Stimulated activated CD4-positive, alpha-beta T cell treated with anti-CD3 and anti-CD28 coated beads, Interleukin-15, amount 100 ng/mL, for 1 hour (primary cell): ENCODE results near the gene TMCO6.
A peak's percentile ranks its signal among the peaks of the same experiment; 100 is the strongest.
"Not testable (repeated sequence)": the region's sequence is repeated elsewhere in the genome, so short reads cannot be mapped to it uniquely, and the experiment has no call there.

Experiments
- DNase-seq, 2 donors: peaks; one replicate each; pipeline ENCODE4 v3.0.0-alpha.2; 2020; ENCODE audit warnings: low read depth in 1 of 2, low spot score in 1 of 2

The TMCO6 gene

DNA sequence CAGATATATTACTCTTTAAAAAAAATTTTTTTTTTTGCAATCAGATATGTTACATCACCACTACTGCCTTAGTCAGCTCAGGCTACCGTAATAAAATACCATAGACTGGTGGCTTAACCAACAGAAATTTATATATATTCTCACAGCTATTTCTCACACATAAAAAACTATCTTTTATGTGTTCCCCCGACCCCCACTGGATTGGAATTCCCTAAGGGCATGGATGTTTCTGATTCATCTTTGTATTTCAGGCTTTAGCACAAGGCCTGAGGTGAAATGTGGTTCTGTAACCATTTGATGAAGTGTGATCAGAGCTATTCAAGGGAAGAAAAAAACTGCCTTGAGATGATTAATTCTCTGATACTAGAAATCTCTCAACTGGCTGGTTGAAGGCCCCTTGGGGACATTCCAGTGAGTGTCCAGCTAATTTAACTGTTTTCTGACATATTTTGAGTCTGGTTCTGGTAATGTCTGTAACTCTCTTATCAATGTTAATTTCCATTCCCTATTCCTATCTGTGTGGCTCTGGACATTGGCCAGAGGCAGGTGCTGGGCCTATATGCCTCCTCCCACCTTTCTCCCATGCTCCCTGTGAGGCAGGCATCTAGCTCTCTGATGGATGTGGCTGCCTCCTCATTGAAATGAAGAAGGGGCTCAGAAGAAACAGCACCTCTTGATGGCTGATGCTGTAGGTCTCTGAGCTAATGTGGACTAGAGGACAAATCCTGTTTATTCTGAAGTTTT, 8.8 kb upstream of the TMCO6 start:
- DNase-seq, result no peak

- DNase-seq, result no peak
Observed at GRCh38 chr5:140631036-140631417, 8.2 kb upstream of the TMCO6 start.

GRCh38 chr5:140631831-140632365, 7.4 kb upstream of the TMCO6 start:
- peak in 1 of 2 donors; percentile 8 for DNase-seq

DNA sequence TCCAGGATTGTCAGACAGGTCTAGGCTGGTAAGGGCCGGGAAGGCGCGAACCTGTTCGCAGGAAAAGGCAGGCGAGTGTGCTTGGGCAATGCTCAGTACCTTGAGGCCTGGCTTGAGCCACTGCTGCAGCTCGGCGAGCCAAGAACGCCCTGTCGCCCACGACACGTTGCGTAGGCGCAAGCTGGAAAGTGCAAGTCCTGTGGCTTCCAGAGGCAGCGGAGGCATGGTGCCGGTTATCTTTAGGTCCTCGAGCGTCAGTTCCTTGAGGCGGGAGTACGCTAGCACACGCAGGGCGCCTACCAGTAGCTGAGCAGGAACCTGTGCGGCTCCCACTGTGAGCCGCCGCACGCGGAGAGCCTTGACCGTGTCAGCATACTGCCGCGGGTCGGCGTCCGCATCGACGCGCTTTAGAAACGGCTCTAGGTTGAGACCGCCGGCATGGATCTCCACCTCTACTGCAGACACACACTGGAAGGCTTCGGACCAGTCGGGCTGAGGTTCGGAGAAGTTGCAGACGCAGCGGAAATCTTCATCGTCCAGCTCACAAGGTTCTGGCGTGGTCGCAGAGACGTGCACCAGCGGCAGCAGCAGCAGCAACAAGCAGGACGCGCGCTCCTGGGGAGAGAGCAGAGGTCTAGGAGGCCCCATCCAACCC, 6.8 kb upstream of the TMCO6 start:
- DNase-seq, result peak in 1 of 2 donors; percentile 31

GRCh38 chr5:140633021-140633471, 6.2 kb upstream of the TMCO6 start, which contains the start of gene CD14:
Gene CD14 (minus strand): TSS chr5:140633175. CDS start chr5:140633071, 104 bp downstream.
- DNase-seq, result no peak

- no peak for DNase-seq
Observed at GRCh38 chr5:140633501-140633900, 5.8 kb upstream of the TMCO6 start.

DNA sequence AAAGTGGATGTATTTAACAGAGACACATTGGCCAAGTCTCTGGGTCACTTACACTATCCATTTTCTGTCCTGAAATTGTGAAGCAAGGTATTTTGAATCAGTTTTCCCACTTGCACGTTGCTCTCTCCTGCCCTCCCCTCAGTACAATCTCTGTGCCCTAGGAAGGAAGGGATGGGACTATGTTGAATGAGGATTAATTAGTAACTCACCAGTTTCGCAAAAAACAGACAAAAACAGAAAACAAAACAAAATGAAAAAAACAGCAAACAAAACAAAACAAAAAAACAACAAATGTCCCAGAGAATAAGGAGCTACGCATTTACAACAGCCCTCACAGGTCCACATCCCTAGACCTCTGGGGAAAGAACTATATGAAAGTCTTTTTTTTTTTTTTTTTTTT, 5.1 kb upstream of the TMCO6 start:
- no peak for DNase-seq

DNA sequence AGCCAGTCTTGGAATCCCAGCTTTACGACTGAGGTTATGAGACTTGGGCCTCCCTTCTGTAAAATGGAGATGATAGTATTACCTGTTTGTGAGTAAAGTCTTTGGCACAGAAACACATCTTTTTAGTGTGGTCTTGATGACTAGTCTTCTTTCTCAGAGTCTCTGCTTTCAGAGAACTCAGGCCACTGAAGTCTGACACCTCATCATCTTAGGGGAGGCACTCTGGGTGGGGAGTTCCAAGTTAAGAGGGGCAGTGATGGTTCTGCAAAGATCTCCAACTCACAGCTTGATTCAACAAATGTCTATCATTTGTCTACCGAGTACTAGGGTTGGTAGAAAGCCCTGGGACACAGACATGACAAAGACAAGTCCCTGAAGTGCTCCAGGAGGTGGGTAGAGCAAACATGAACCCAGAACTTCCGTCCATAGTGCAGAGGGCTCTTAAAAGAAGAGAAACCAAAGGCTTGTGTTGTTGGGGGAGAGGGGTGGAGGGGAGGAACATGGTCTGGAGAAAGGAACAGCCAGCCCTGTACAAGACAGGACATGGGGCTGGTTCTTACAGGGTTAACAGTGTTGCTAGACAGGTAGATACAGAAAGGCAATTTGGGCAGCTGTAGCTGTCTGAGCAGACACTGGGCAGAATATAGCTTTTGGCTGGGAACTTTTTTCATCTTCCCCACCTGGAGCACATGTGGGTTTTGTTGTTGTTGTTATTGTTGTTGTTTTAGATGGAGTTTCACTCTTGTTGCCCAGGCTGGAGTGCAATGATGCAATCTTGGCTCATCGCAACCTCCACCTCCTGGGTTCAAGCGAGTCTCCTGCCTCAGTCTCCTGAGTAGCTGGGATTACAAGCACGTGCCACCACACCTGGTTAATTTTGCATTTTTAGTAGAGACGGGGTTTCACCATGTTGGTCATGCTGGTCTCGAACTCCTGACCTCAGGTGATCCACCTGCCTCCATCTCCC, 3.7 kb upstream of the TMCO6 start:
- no peak for DNase-seq

- DNase-seq, result no peak
Observed at GRCh38 chr5:140637371-140638100, 1.7 kb upstream of the TMCO6 start.

DNA sequence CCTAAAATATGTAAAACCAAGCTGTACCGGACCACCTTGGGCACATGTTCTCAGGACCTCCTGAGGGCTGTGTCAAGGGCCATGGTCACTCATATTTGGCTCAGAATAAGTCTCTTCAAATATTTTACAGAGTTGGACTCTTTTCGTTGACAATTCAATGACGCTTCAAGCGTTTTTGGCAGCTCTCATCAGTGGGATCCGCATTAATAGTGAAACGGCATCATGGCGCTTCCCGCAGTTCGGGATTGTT, 428 bp upstream of the TMCO6 start:
- DNase-seq, result not testable (repeated sequence)

DNA sequence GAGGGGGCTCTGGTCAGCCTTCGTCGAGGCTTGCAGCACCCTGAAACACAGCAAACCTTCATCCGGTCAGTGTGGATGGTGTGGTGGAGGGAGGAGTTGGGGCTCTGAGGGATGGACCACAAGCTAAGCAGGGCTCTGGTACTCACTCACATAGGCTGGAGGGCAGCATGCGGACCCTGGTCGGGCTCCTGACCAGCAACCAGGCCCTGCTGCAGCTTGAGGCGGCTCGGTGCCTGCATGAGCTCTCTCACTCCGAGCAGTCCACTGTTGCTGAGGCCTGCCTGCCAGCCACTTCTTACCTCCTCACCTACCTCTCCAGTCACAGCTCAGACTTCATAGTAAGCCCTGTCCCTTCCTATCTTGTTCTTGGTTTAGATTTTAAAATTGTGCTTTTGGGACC, 2.5 kb downstream of the TMCO6 start:
- no peak for DNase-seq

DNA sequence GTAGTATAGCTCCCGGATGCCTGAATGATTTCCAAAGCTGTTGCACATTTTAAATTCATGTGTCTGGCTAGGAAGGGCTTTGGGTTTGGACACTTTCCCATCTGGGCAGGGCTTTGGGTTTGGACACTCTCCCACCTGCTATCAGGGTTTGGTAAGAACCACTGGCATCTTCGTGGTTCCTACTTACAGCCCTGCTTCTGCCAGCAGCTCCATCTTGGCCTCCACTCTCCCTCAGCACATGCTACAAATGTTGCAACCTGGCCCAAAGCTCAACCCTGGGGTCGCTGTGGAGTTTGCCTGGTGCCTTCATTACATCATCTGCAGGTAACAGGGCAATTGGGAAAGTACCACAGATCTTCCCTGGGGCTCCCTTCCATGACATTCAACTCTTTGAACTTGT, 3.5 kb downstream of the TMCO6 start:
- DNase-seq, result no peak

DNA sequence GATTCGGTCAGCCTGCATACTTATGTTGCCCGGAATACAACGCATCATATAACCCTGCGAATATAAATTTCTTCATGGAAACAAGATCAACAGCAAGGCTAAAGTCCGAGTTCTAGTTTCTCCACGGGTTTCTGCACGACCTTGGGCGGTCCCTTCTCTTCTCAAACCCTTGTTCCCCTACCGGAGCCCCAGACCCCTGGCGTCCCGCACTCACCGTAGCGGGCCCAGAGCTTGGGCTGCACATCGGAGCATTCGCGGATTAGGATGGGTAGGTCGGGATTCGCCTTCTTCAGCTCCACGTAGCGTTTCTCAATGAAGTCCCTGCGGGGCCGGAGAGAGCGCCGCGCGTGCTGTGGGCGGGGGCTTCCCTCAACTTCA, 7.8 kb downstream of the TMCO6 start:
- no peak for DNase-seq

DNA sequence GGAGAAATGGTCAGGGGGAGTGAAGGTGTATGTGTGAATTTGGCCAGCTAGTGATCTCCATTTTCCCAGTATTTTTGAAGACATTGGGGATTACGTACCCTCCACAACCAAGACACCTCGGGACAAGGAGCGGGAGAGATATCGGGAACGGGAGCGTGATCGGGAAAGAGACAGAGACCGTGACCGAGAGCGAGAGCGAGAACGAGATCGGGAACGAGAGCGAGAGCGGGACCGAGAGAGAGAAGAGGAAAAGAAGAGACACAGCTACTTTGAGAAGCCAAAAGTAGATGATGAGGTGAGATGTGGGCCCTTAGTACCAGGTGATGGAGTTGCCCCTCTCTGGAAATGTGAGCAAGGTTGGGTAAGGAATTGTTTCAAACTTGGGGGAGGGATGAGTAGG, 19.6 kb downstream of the TMCO6 start:
- no peak for DNase-seq

- not testable (repeated sequence) for DNase-seq
Observed at GRCh38 chr5:140660371-140660770, 21.1 kb downstream of the TMCO6 start.

DNA sequence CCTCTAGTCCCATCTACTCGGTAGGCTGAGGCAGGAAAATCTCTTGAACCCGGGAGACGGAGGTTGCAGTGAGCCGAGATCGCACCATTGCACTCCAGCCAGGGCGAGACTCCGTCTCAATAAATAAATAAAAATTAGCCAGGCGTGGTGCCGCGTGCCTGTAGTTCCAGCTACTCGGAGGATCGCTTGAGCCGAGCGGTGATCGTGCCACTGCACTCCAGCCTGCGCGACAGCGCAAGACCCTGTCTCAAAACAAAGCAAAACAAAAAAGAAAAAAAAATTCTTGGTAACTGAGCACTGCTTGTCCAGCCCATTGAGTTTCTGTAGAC, 24.7 kb downstream of the TMCO6 start:
- DNase-seq, result no peak

GRCh38 chr5:140664359-140665119, 25.3 kb downstream of the TMCO6 start, which contains the start of gene WDR55:
Gene WDR55 (plus strand): TSS chr5:140664904. CDS start chr5:140664913, 9 bp downstream.
- DNase-seq, result peak; percentile 87 to 94

DNA sequence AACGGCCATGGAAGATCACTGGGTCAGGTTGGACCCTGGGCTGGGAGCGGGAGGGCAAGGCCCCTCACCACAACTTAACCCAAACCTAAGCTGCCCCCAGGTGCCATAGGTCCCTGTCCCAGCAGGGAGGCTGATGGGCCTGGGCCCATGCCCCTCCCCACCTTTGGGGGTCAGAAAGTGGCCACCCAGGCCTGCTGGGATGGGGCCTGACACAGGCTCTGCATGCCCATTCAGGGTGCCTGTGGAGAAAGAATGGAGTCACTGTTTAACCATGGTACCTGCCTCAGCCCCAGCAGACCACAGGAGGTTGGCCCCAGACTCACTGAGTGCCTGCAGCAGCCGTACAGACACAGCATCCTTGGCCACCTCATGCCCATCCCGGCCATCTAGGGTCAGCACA, 31.8 kb downstream of the TMCO6 start:
- DNase-seq, result not testable (repeated sequence)

- no peak for DNase-seq
Observed at GRCh38 chr5:140671472-140672125, 32.3 kb downstream of the TMCO6 start.
